ENCODE measurements around the gene CHST15.

The CHST15 gene

GRCh38 chr10:124047427-124048152 lies 45.8 kb downstream of the CHST15 start:
- no peaks in the 10 kb centered on the region for H3K27me3 ChIP-seq (ENCODE audit: insufficient read depth, poor library complexity, severe bottlenecking)
- no peak for DNase-seq (ENCODE audit: low read depth in 1 of 2, low spot score in 1 of 2)
- TF ChIP-seq CTCF (IDR thresholded peaks at IDR 0.05; ENCODE audit: insufficient read depth, low read length) (no peak), SPI1 (IDR thresholded peaks at IDR 0.05; ENCODE audit: borderline replicate concordance, low read depth) (no peak), REST (IDR thresholded peaks at IDR 0.05; ENCODE audit: insufficient replicate concordance, low read depth) (no peak), POLR2AphosphoS5 (IDR thresholded peaks at IDR 0.05; ENCODE audit: low read depth) (no peak), GABPA (IDR thresholded peaks at IDR 0.05; ENCODE audit: low read depth) (no peak)
- H3K27ac ChIP-seq (replicated peaks): no peak overlapping the region
- H3K4me3 ChIP-seq (replicated peaks; ENCODE audit: insufficient read depth, low read length): no peak overlapping the region

GRCh38 chr10:124045801-124046355 lies 47.5 kb downstream of the CHST15 start:
- Histone ChIP-seq H3K27ac (replicated peaks) (no peak overlapping the region), H3K27me3 (ENCODE audit: insufficient read depth, poor library complexity, severe bottlenecking) (no peaks in the 10 kb centered on the region), H3K4me3 (replicated peaks; ENCODE audit: insufficient read depth, low read length) (no peak overlapping the region)
- TF ChIP-seq REST (IDR thresholded peaks at IDR 0.05; ENCODE audit: insufficient replicate concordance, low read depth) (no peak), POLR2AphosphoS5 (IDR thresholded peaks at IDR 0.05; ENCODE audit: low read depth) (no peak), SPI1 (IDR thresholded peaks at IDR 0.05; ENCODE audit: borderline replicate concordance, low read depth) (no peak), GABPA (IDR thresholded peaks at IDR 0.05; ENCODE audit: low read depth) (no peak), CTCF (IDR thresholded peaks at IDR 0.05; ENCODE audit: insufficient read depth, low read length) (no peak)
- DNase-seq (ENCODE audit: low read depth in 1 of 2, low spot score in 1 of 2): no peak

GRCh38 chr10:124045276-124045675 lies 48.1 kb downstream of the CHST15 start:
- no peaks in the 10 kb centered on the region for H3K27me3 ChIP-seq (ENCODE audit: insufficient read depth, poor library complexity, severe bottlenecking)
- H3K27ac ChIP-seq (replicated peaks): no peak overlapping the region
- no peak for DNase-seq (ENCODE audit: low read depth in 1 of 2, low spot score in 1 of 2)
- H3K4me3 ChIP-seq (replicated peaks; ENCODE audit: insufficient read depth, low read length): no peak overlapping the region
- TF ChIP-seq GABPA (IDR thresholded peaks at IDR 0.05; ENCODE audit: low read depth) (no peak), CTCF (IDR thresholded peaks at IDR 0.05; ENCODE audit: insufficient read depth, low read length) (no peak), POLR2AphosphoS5 (IDR thresholded peaks at IDR 0.05; ENCODE audit: low read depth) (no peak), REST (IDR thresholded peaks at IDR 0.05; ENCODE audit: insufficient replicate concordance, low read depth) (no peak), SPI1 (IDR thresholded peaks at IDR 0.05; ENCODE audit: borderline replicate concordance, low read depth) (no peak)
